WTC11 (cell line): Measurements from ENCODE around the gene ANK2. TPM values are rescaled to one million over a fixed set of nuclear protein-coding genes. Genes with fewer than 3 reads are reported as not detected.

Experiments used
- ATAC-seq: fragments of 200-7000 bp; cut with Tn5 transposase; 2 replicates; pipeline ENCODE4 v1.10.0; 2021; ENCODE audit warnings: mild to moderate bottlenecking, moderate library complexity
- CTCF ChIA-PET: fragments of 300-600 bp; sonication (Branson Sonifier 250); formaldehyde crosslinking; loops from one replicate; lab custom pipeline; 2021; ENCODE audit warnings: antibody characterized with exemption; lab: Charles Lee
- POLR2A ChIA-PET: fragments of 350-600 bp; sonication (Branson Sonifier 250); formaldehyde crosslinking; loops from one replicate; lab custom pipeline; 2021; ENCODE audit warnings: antibody characterized with exemption; lab: Charles Lee
- DNase-seq: peaks from one replicate; pipeline ENCODE4 v3.0.0; 2021; ENCODE audit warnings: low spot score
- H3K27ac Mint-ChIP-seq: 2 replicates; pipeline ENCODE4 v1.8.0; 2021; ENCODE audit warnings: mixed read lengths
- H3K27me3 Mint-ChIP-seq: 2 replicates; pipeline ENCODE4 v1.8.0; 2021; ENCODE audit warnings: low read depth, mild to moderate bottlenecking, moderate library complexity, mixed read lengths
- H3K36me3 Mint-ChIP-seq: 2 replicates; pipeline ENCODE4 v1.8.0; 2021; ENCODE audit warnings: mixed read lengths
- H3K4me1 Mint-ChIP-seq: 2 replicates; pipeline ENCODE4 v1.8.0; 2022; ENCODE audit warnings: mixed read lengths
- H3K4me3 Mint-ChIP-seq: 2 replicates; pipeline ENCODE4 v1.8.0; 2021; ENCODE audit warnings: mild to moderate bottlenecking, moderate library complexity, mixed read lengths
- H3K9me3 Mint-ChIP-seq: 2 replicates; pipeline ENCODE4 v1.8.0; 2021; ENCODE audit warnings: mixed read lengths
- CBFB ChIP-seq: sonication (generic); formaldehyde crosslinking; IDR thresholded peaks from 2 replicates; pipeline ENCODE4 v1.8.1; 2022; ENCODE audit warnings: mild to moderate bottlenecking, low read depth, missing genetic modification reagents
- CREM ChIP-seq: sonication (generic); formaldehyde crosslinking; IDR thresholded peaks from 2 replicates; pipeline ENCODE4 v1.8.1; 2022; ENCODE audit warnings: mild to moderate bottlenecking, missing genetic modification reagents, moderate library complexity
- ESRRA ChIP-seq: sonication (generic); formaldehyde crosslinking; IDR thresholded peaks from 2 replicates; pipeline ENCODE4 v1.8.1; 2022; ENCODE audit warnings: mild to moderate bottlenecking, missing genetic modification reagents, borderline replicate concordance
- FOXK1 ChIP-seq: sonication (generic); formaldehyde crosslinking; IDR thresholded peaks from 2 replicates; pipeline ENCODE4 v1.8.0; 2022; ENCODE audit warnings: mild to moderate bottlenecking, moderate library complexity, missing genetic modification reagents
- FOXP1 ChIP-seq: sonication (generic); formaldehyde crosslinking; IDR thresholded peaks from 2 replicates; pipeline ENCODE4 v1.8.0; 2022; ENCODE audit warnings: missing genetic modification reagents, mild to moderate bottlenecking, moderate library complexity, borderline replicate concordance
- GRHL2 ChIP-seq: fragments of 250-450 bp; sonication (Bioruptor Pico); IDR thresholded peaks from 2 replicates; pipeline ENCODE4 v1.8.0; 2022; ENCODE audit warnings: mild to moderate bottlenecking, moderate library complexity; ENCODE audit not compliant: insufficient replicate concordance, severe bottlenecking
- NR1H2 ChIP-seq: sonication (generic); formaldehyde crosslinking; IDR thresholded peaks from 2 replicates; pipeline ENCODE4 v1.9.0; 2021; ENCODE audit warnings: mild to moderate bottlenecking, moderate library complexity, missing genetic modification reagents
- PRRX2 ChIP-seq: fragments of 250-450 bp; sonication (Bioruptor Pico); IDR thresholded peaks from 2 replicates; pipeline ENCODE4 v1.8.0; 2021; ENCODE audit warnings: mild to moderate bottlenecking
- SMAD4 ChIP-seq: sonication (generic); formaldehyde crosslinking; IDR thresholded peaks from 2 replicates; pipeline ENCODE4 v1.8.0; 2022; ENCODE audit warnings: mild to moderate bottlenecking, missing genetic modification reagents
- SOX15 ChIP-seq: fragments of 250-450 bp; sonication (Bioruptor Pico); IDR thresholded peaks from 2 replicates; pipeline ENCODE4 v1.9.0; 2021; ENCODE audit warnings: mild to moderate bottlenecking
- TEAD4 ChIP-seq: sonication (generic); formaldehyde crosslinking; IDR thresholded peaks from 2 replicates; pipeline ENCODE4 v1.8.0; 2022; ENCODE audit warnings: mild to moderate bottlenecking, missing genetic modification reagents
- ZNF138 ChIP-seq: sonication (generic); formaldehyde crosslinking; conservative IDR thresholded peaks from 2 replicates; pipeline ENCODE4 v1.8.1; 2022; ENCODE audit warnings: mild to moderate bottlenecking, moderate library complexity, missing genetic modification reagents
- ZNF396 ChIP-seq: fragments of 250-450 bp; sonication (Bioruptor Pico); IDR thresholded peaks from 2 replicates; pipeline ENCODE4 v1.8.0; 2021; ENCODE audit warnings: mild to moderate bottlenecking, moderate library complexity, borderline replicate concordance
- ZNF423 ChIP-seq: fragments of 250-450 bp; sonication (Bioruptor Pico); IDR thresholded peaks from 2 replicates; pipeline ENCODE4 v2.1.2; 2022; ENCODE audit warnings: mild to moderate bottlenecking, moderate library complexity
- total RNA-seq: library from RNA; stranded (reverse); gene quantifications from 3 replicates; pipeline ENCODE4 v1.2.3, GENCODE V29; 2021
- TF ChIP-seq, protein P1 (sequence below): fragments of 250-450 bp; sonication (Bioruptor Pico); IDR thresholded peaks from 2 replicates; pipeline ENCODE4 v2.1.2; 2022; ENCODE audit warnings: mild to moderate bottlenecking, moderate library complexity
- TF ChIP-seq, protein P2 (sequence below): fragments of 250-450 bp; sonication (Bioruptor Pico); IDR thresholded peaks from 2 replicates; pipeline ENCODE4 v1.9.0; 2021; ENCODE audit warnings: mild to moderate bottlenecking
- TF ChIP-seq, protein P3 (sequence below): sonication (generic); formaldehyde crosslinking; IDR thresholded peaks from 2 replicates; pipeline ENCODE4 v1.8.1; 2023; ENCODE audit warnings: mild to moderate bottlenecking, missing genetic modification reagents, borderline replicate concordance
- TF ChIP-seq, protein P4 (sequence below): fragments of 250-450 bp; sonication (Bioruptor Pico); IDR thresholded peaks from 2 replicates; pipeline ENCODE4 v1.8.0; 2021; ENCODE audit warnings: mild to moderate bottlenecking
- TF ChIP-seq, protein P5 (sequence below): sonication (generic); formaldehyde crosslinking; IDR thresholded peaks from 2 replicates; pipeline ENCODE4 v1.8.1; 2023; ENCODE audit warnings: mild to moderate bottlenecking, missing genetic modification reagents

The ANK2 gene
- total RNA-seq, 1 experiment from 2014 or later, result 27.9 TPM

DNA sequence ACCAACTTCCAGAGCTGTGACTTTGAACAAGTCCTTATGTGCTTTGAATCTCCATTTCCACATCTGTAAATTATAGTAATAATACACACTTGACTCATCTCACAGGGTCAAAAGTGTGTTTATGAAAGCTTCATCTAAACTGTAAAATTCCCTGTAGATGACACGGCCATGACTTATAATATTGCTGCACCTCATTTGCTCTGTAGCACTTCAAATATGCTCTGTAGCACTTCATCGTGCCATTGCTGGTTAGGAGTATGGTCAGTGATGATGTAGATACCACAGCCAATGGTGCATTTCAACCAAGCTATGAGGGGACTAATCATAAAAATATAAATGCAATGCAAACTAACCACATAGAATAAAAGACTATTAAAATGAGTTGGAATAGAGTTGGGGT is 318.6 kb downstream of the ANK2 start:
- POLR2A ChIA-PET, result no interaction called here
- TF ChIP-seq TEAD4 (CRISPR knock-in tag) (no peak), SOX15 (CRISPR knock-in tag) (no peak), ESRRA (CRISPR knock-in tag) (no peak), NR1H2 (CRISPR knock-in tag) (no peak), CBFB (CRISPR knock-in tag) (no peak), FOXK1 (no peak), ZNF138 (CRISPR knock-in tag) (no peak), ZNF396 (CRISPR knock-in tag) (no peak), CREM (CRISPR knock-in tag) (no peak), GRHL2 (no peak)
- TF ChIP-seq, protein P1, sequence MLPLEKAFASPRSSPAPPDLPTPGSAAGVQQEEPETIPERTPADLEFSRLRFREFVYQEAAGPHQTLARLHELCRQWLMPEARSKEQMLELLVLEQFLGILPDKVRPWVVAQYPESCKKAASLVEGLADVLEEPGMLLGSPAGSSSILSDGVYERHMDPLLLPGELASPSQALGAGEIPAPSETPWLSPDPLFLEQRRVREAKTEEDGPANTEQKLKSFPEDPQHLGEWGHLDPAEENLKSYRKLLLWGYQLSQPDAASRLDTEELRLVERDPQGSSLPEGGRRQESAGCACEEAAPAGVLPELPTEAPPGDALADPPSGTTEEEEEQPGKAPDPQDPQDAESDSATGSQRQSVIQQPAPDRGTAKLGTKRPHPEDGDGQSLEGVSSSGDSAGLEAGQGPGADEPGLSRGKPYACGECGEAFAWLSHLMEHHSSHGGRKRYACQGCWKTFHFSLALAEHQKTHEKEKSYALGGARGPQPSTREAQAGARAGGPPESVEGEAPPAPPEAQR (CRISPR knock-in tag), result no peak
- H3K27ac Mint-ChIP-seq, result no peak overlapping the region
- H3K27me3 Mint-ChIP-seq, result no peaks in the 10 kb centered on the region
- DNase-seq (no peak), ATAC-seq (no peak)
- no peaks in the 10 kb centered on the region for H3K9me3 Mint-ChIP-seq
- peaks cover 36% of the 10 kb centered on the region for H3K36me3 Mint-ChIP-seq
- CTCF ChIA-PET, result no interaction called here
- no peak overlapping the region for H3K4me3 Mint-ChIP-seq
- H3K4me1 Mint-ChIP-seq, result no peaks in the 10 kb centered on the region

DNA sequence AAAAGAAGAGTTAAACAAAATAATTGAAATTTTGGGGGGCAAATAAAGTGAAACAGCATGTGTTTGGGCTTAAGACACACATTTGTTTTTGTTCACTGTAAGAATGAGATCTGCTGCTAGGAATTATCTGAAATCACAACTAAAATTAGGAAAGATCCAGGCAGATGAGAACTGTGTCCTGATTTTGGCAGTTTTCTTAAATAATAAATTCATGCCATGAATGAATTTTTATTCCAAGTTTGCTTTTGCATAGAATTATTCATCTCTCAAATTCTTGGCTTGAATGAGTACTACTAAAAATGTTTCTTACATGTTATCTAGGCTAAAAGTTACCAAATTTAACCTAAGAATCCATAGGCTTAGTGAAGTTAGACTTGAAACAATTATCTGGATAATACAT is 321.7 kb downstream of the ANK2 start:
- Mint-ChIP-seq H3K4me3 (no peak overlapping the region), H3K27me3 (no peaks in the 10 kb centered on the region), H3K36me3 (peaks cover 60% of the 10 kb centered on the region), H3K27ac (no peak overlapping the region), H3K9me3 (peaks cover 6% of the 10 kb centered on the region), H3K4me1 (no peaks in the 10 kb centered on the region)
- DNase-seq (no peak), ATAC-seq (no peak)
- TF ChIP-seq, protein P2, sequence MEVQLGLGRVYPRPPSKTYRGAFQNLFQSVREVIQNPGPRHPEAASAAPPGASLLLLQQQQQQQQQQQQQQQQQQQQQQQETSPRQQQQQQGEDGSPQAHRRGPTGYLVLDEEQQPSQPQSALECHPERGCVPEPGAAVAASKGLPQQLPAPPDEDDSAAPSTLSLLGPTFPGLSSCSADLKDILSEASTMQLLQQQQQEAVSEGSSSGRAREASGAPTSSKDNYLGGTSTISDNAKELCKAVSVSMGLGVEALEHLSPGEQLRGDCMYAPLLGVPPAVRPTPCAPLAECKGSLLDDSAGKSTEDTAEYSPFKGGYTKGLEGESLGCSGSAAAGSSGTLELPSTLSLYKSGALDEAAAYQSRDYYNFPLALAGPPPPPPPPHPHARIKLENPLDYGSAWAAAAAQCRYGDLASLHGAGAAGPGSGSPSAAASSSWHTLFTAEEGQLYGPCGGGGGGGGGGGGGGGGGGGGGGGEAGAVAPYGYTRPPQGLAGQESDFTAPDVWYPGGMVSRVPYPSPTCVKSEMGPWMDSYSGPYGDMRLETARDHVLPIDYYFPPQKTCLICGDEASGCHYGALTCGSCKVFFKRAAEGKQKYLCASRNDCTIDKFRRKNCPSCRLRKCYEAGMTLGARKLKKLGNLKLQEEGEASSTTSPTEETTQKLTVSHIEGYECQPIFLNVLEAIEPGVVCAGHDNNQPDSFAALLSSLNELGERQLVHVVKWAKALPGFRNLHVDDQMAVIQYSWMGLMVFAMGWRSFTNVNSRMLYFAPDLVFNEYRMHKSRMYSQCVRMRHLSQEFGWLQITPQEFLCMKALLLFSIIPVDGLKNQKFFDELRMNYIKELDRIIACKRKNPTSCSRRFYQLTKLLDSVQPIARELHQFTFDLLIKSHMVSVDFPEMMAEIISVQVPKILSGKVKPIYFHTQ (CRISPR knock-in tag), result no peak
- TF ChIP-seq FOXP1 (CRISPR knock-in tag) (no peak), ZNF423 (CRISPR knock-in tag) (no peak), PRRX2 (no peak), SMAD4 (CRISPR knock-in tag) (no peak)
- TF ChIP-seq, protein P3, sequence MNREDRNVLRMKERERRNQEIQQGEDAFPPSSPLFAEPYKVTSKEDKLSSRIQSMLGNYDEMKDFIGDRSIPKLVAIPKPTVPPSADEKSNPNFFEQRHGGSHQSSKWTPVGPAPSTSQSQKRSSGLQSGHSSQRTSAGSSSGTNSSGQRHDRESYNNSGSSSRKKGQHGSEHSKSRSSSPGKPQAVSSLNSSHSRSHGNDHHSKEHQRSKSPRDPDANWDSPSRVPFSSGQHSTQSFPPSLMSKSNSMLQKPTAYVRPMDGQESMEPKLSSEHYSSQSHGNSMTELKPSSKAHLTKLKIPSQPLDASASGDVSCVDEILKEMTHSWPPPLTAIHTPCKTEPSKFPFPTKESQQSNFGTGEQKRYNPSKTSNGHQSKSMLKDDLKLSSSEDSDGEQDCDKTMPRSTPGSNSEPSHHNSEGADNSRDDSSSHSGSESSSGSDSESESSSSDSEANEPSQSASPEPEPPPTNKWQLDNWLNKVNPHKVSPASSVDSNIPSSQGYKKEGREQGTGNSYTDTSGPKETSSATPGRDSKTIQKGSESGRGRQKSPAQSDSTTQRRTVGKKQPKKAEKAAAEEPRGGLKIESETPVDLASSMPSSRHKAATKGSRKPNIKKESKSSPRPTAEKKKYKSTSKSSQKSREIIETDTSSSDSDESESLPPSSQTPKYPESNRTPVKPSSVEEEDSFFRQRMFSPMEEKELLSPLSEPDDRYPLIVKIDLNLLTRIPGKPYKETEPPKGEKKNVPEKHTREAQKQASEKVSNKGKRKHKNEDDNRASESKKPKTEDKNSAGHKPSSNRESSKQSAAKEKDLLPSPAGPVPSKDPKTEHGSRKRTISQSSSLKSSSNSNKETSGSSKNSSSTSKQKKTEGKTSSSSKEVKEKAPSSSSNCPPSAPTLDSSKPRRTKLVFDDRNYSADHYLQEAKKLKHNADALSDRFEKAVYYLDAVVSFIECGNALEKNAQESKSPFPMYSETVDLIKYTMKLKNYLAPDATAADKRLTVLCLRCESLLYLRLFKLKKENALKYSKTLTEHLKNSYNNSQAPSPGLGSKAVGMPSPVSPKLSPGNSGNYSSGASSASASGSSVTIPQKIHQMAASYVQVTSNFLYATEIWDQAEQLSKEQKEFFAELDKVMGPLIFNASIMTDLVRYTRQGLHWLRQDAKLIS, result no peak
- TF ChIP-seq, protein P4, sequence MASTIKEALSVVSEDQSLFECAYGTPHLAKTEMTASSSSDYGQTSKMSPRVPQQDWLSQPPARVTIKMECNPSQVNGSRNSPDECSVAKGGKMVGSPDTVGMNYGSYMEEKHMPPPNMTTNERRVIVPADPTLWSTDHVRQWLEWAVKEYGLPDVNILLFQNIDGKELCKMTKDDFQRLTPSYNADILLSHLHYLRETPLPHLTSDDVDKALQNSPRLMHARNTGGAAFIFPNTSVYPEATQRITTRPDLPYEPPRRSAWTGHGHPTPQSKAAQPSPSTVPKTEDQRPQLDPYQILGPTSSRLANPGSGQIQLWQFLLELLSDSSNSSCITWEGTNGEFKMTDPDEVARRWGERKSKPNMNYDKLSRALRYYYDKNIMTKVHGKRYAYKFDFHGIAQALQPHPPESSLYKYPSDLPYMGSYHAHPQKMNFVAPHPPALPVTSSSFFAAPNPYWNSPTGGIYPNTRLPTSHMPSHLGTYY, result no peak
- TF ChIP-seq, protein P5, sequence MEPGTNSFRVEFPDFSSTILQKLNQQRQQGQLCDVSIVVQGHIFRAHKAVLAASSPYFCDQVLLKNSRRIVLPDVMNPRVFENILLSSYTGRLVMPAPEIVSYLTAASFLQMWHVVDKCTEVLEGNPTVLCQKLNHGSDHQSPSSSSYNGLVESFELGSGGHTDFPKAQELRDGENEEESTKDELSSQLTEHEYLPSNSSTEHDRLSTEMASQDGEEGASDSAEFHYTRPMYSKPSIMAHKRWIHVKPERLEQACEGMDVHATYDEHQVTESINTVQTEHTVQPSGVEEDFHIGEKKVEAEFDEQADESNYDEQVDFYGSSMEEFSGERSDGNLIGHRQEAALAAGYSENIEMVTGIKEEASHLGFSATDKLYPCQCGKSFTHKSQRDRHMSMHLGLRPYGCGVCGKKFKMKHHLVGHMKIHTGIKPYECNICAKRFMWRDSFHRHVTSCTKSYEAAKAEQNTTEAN (CRISPR knock-in tag), result no peak
- CTCF ChIA-PET, result no interaction called here
- POLR2A ChIA-PET, result no interaction called here
